GM06990 (cell line): ENCODE data around the gene MRPL16.
A peak's percentile ranks its signal among the peaks of the same experiment; 100 is the strongest.

Experiments
- DNase-seq: peaks from one replicate; pipeline ENCODE4 v3.0.0-alpha.2; 2011; ENCODE audit not compliant: insufficient read length; ENCODE audit errors: extremely low read depth
- H3K27me3 ChIP-seq: replicated peaks from 2 replicates; pipeline ENCODE4 v1.6.0; 2011; ENCODE audit warnings: low read length; ENCODE audit not compliant: control insufficient read depth, insufficient read depth
- H3K36me3 ChIP-seq: 2 replicates; pipeline ENCODE4 v1.5.1; 2011; ENCODE audit warnings: low read length; ENCODE audit not compliant: control insufficient read depth, insufficient read depth
- H3K4me3 ChIP-seq: replicated peaks from 2 replicates; pipeline ENCODE4 v1.5.1; 2011; ENCODE audit warnings: low read depth, mild to moderate bottlenecking, control low read depth, low read length
- TF ChIP-seq, protein P1 (sequence below): IDR thresholded peaks from 2 replicates; pipeline ENCODE4 v1.5.1; 2011; ENCODE audit warnings: low read length, control low read depth, mild to moderate bottlenecking, inconsistent platforms; ENCODE audit not compliant: insufficient read depth, poor library complexity, severe bottlenecking

MRPL16 gene

DNA sequence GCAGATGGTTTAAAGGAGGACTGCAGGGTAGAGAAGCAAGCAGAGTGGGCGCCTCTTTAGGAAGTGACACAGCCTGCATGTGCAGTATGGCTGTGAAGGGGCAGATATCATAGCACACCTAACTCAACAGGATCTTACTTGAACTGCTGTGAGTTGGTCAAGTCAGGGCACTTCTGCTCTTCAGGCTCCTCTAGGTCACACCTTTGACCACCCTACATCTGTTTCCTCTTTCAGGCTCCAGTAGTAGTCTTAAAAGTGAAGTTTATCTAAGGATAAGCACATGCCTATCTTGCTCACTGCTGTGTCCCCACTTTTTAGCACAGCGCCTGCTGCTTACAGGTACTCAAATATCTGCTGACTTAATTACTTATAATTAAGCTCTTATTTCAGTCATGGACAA lies 6.5 kb downstream of the MRPL16 start:
- TF ChIP-seq, protein P1, sequence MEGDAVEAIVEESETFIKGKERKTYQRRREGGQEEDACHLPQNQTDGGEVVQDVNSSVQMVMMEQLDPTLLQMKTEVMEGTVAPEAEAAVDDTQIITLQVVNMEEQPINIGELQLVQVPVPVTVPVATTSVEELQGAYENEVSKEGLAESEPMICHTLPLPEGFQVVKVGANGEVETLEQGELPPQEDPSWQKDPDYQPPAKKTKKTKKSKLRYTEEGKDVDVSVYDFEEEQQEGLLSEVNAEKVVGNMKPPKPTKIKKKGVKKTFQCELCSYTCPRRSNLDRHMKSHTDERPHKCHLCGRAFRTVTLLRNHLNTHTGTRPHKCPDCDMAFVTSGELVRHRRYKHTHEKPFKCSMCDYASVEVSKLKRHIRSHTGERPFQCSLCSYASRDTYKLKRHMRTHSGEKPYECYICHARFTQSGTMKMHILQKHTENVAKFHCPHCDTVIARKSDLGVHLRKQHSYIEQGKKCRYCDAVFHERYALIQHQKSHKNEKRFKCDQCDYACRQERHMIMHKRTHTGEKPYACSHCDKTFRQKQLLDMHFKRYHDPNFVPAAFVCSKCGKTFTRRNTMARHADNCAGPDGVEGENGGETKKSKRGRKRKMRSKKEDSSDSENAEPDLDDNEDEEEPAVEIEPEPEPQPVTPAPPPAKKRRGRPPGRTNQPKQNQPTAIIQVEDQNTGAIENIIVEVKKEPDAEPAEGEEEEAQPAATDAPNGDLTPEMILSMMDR: no peak
- no peak for DNase-seq
- H3K27me3 ChIP-seq: no peaks in the 10 kb centered on the region
- no peak overlapping the region for H3K4me3 ChIP-seq
- peaks cover 2% of the 10 kb centered on the region for H3K36me3 ChIP-seq

DNA sequence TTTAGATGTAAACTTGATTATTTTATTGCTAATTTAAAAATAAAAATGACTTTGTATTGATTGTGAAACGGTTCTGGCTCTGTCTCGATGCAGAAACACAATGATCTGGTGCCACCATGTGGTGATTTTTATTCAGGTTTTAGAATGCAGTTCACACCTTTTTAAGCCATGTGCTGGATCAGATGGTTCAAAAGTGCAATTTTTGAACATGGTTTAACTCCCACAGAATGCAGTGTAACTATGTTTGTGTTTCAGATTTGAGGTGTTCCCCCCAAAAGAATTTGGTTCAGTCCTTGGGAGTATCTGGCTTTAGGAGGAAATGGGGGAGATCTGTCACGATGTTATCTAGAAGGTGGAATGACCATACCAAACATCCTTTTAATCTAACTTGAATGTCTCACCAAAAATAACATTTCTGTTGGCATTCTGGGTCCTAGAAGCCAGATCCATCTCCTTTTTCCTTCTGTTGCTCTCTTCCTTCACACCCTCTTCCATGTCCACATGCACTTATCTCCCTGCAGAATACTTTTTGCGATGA lies 7.9 kb downstream of the MRPL16 start:
- Histone ChIP-seq H3K4me3 (no peak overlapping the region), H3K27me3 (no peaks in the 10 kb centered on the region), H3K36me3 (peaks cover 2% of the 10 kb centered on the region)
- TF ChIP-seq, protein P1: peak; percentile 53
- no peak for DNase-seq

DNA sequence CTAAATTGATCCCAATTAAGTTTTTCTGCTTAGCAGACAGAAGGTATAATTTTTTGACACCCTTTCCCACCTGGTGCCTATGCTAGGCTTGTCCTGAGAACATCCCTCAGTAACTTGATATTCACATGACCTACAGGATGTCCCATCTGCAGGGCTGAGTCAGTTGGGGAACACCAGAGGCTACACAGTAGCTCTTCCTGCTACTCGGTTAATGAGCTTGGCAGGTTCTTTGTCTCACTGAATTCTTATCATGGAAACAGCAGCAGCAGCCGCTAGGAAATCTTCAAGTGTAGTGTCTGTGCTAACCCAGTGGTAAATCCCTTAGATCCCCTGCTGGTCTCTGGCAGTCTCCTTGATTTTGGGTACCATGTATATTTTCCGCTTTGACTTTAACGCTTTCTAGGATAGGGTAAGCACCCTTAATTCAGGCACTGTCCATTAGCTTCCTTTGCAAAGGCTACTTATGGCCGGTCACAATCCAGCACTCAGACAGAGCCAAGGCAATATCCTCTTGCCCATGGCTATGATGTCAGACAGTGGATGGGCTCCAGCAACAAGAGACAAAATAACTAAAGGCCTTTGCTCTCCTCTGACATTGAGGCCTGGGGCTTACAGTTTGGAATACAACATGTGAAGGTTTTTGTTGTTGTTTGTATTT lies 8.5 kb downstream of the MRPL16 start:
- Histone ChIP-seq H3K4me3 (no peak overlapping the region), H3K36me3 (peaks cover 2% of the 10 kb centered on the region), H3K27me3 (no peaks in the 10 kb centered on the region)
- TF ChIP-seq, protein P1: no peak
- no peak for DNase-seq

DNA sequence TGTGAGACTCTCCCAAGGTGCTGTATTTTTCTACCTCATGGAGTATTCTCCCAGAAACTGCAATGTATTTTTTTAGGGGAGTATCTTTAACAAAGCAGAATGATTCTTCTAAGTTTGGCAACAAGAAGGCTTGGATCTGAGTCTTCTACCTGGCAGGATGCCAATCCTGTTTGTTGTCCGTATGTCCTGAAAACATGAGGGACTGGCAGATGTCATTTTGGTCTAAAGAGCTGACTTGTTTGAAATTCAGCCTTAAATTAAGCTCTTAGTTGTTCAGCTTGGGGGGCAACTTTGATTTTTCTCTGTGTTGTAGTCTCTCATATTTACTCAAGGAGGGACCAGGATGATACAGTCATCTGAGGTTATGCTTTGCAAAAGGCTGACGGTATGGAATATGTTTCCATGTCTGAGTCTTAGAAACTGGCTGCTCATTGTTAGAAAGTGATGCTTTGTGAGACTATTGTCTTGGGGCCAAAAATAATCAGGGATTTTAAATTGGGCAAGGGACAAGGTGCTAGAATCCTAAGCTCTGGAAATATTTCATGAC lies 9.3 kb downstream of the MRPL16 start:
- no peaks in the 10 kb centered on the region for H3K27me3 ChIP-seq
- no peaks in the 10 kb centered on the region for H3K36me3 ChIP-seq
- no peak overlapping the region for H3K4me3 ChIP-seq
- no peak for DNase-seq
- TF ChIP-seq, protein P1: no peak

DNA sequence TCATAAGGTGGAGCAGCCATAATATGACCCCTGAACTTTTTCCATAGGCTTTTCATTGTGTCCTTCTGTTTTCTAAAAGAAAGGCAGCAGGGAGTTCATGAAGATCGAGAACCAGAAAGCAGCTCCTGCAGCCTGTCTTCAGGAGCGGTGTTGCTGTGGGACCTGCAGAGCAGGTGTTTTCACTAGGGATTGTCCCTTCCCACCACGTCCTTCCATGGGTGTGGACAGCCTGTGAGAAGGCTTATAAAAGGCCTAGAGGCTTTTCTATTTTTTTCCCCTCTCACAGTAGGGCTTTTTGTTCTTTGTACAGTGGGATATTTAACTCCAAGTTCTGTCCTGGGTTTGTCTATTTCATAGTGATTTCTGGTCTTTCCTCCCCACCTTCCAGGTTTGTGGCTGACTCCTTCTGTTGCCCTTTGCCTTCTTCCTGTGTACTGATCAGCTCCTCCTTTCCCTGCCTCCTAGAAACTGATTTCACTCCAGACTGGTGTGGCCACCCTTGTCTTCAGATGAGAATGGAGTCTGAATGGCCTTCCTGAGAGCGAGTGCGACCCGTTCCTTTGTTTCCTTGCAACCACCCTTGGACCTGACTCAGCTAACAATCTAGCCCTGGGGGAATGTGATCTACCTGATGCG lies 10.1 kb downstream of the MRPL16 start:
- Histone ChIP-seq H3K36me3 (no peaks in the 10 kb centered on the region), H3K4me3 (no peak overlapping the region), H3K27me3 (no peaks in the 10 kb centered on the region)
- TF ChIP-seq, protein P1: no peak
- DNase-seq: no peak
